Activated T-helper 9 cell treated with anti-CD3 and anti-CD28 coated beads, Interleukin-2, amount 50 U/mL, for 16 hours (primary cell): ENCODE measurements around the gene MICB.
A peak's percentile ranks its signal among the peaks of the same experiment; 100 is the strongest.
"Not testable (repeated sequence)": the region's sequence is repeated elsewhere in the genome, so short reads cannot be mapped to it uniquely, and the experiment has no call there.

Experiments used
- DNase-seq: peaks from one replicate; pipeline ENCODE4 v3.0.0-alpha.2; 2020; ENCODE audit warnings: low read depth

Gene MICB

GRCh38 chr6:31474871-31475286, 23.1 kb upstream of the MICB start:
- no peak for DNase-seq

GRCh38 chr6:31476515-31477139, 21.3 kb upstream of the MICB start:
- DNase-seq = no peak

GRCh38 chr6:31477521-31477920, 20.4 kb upstream of the MICB start:
- DNase-seq = no peak

GRCh38 chr6:31478186-31478950, 19.6 kb upstream of the MICB start:
- no peak for DNase-seq

GRCh38 chr6:31479151-31479932, 18.6 kb upstream of the MICB start:
- DNase-seq = no peak

- DNase-seq = no peak
Measured at GRCh38 chr6:31479933-31480535, 17.9 kb upstream of the MICB start.

- no peak for DNase-seq
Measured at GRCh38 chr6:31480574-31480973, 17.4 kb upstream of the MICB start.

GRCh38 chr6:31483392-31483791, 14.6 kb upstream of the MICB start:
- no peak for DNase-seq

- DNase-seq = no peak
Measured at GRCh38 chr6:31485055-31485454, 12.9 kb upstream of the MICB start.

GRCh38 chr6:31486065-31486837, 11.7 kb upstream of the MICB start:
- not testable (repeated sequence) for DNase-seq

- not testable (repeated sequence) for DNase-seq
Measured at GRCh38 chr6:31487674-31488073, 10.3 kb upstream of the MICB start.

GRCh38 chr6:31489086-31489485, 8.9 kb upstream of the MICB start:
- no peak for DNase-seq

- DNase-seq = no peak
Measured at GRCh38 chr6:31490115-31490873, 7.7 kb upstream of the MICB start.

- DNase-seq = not testable (repeated sequence)
Measured at GRCh38 chr6:31493550-31493874, 4.4 kb upstream of the MICB start.

- DNase-seq = peak; percentile 67
Measured at GRCh38 chr6:31493875-31494694, 3.9 kb upstream of the MICB start.

- DNase-seq = no peak
Measured at GRCh38 chr6:31495580-31495979, 2.4 kb upstream of the MICB start.

GRCh38 chr6:31496826-31497225, 1.1 kb upstream of the MICB start:
- DNase-seq = not testable (repeated sequence)

- DNase-seq = no peak
Measured at GRCh38 chr6:31498748-31499147, 803 bp downstream of the MICB start.

- not testable (repeated sequence) for DNase-seq
Measured at GRCh38 chr6:31499648-31500047, 1.7 kb downstream of the MICB start.

- no peak for DNase-seq
Measured at GRCh38 chr6:31502586-31502985, 4.6 kb downstream of the MICB start.
